Measurements from ENCODE around the gene UBE4A. TPM values are rescaled to one million over a fixed set of nuclear protein-coding genes. Genes with fewer than 3 reads are reported as not detected.
"Not testable (repeated sequence)": the region's sequence is repeated elsewhere in the genome, so short reads cannot be mapped to it uniquely, and the experiment has no call there.

The UBE4A gene
- total RNA-seq, 1 donor from 2014 or later: 44.1 TPM

DNA sequence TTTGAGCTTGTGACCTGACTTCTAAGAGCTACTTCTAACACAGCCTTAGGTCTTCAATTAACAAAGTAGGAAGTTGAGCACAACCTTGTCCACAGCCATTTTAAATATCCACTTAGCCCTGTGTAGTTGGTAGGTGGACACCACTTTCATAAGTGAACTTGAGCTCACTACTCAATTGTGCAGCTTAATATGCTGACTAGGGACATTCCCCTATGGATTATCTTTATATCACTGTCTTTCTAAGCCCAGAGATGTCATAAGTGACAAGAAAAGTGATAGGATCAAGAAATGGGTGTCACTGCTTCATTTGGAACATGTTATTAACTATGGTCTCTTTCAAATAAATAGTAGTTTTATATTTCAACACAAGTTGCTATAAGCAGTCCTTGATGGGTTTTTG lies 38.0 kb downstream of the UBE4A start:
- intact Hi-C loops (cut with micrococcal nuclease): loop anchor here (5.0 kb wide), 2 partner anchors 170 to 175 kb away; partner anchors contain the start of genes ARCN1 and JAML

DNA sequence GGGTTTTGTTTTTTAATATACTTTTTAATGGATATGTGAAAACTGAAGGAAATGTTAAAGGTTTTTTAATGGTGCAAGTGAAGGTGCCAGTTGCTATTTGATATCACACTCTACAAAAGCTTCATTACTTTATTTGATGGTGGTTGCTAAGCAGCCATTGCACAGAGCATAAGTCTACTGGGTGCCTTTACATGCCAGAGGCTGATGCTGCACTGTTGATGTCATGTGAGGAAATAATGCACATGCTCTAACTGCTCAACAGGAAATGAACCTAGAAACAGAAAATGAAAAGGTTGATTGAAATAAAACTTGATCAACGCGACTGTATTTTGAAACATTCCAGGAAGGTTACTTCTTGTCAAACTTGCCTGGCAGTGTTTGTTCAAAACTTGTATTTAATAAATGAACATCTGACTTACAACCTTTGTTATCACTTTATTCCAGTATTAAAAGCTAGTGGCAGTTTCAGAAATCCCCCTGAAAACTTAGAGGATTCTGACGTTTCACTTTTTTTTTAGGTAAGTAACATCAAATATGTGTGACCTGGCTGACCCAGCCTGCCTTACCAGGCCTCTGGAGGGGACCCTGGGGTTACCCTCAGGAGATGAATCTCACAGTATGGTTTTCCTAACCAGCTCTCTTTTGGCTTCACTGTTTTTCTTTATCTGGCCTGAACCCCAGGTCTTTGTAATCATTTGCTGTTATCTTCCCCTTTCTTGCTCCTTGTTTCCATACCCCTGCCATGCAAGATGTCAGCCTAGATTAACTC lies 39.6 kb downstream of the UBE4A start:
- intact Hi-C loops (cut with micrococcal nuclease): loop anchor here (5.0 kb wide), 2 partner anchors 172 to 173 kb away; partner anchors contain the start of genes ARCN1 and JAML

DNA sequence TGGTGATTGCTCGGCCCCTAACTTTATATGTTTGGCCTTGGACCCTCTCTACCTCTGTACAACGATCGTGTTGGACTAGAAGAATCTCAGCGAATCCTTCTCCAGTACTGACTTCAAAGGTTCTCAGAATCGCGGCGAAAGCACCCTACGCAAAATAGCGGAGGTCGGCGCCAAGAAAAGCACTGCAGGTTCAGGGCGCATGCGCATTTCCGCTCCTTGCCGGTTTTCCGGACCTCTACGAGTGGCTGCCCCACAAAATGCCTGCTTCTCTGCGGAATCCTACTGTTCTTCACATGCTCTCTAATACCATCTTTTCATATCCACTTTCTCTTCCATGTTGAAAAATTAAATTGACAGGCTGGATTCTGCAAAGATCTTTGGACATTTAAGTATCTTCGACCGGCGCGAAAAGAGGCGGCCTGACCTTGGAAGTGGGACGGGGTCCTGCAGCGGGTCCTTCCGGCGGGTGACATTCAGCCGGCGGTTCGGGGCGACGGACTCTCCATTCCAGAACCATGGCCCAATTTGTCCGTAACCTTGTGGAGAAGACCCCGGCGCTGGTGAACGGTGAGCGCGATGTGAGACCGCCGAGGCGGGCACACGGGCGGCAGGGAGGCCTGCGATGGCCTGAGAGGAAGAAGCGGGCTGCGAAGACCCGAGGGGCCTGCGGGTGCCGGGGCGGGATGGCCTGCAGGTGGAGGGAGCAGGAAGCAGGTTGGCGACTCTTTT lies 41.9 kb downstream of the UBE4A start, which contains the start of gene ATP5MG:
Gene ATP5MG (plus strand): TSS at position 456 of the 729 bp plus-strand sequence. CDS start 60 bp downstream, at position 516.
- intact Hi-C loops (cut with micrococcal nuclease): loop anchor here (1.0 to 5.0 kb wide), 4 partner anchors 37 to 87 kb away; partner anchors contain the start of genes CD3D, CD3G and UBE4A

DNA sequence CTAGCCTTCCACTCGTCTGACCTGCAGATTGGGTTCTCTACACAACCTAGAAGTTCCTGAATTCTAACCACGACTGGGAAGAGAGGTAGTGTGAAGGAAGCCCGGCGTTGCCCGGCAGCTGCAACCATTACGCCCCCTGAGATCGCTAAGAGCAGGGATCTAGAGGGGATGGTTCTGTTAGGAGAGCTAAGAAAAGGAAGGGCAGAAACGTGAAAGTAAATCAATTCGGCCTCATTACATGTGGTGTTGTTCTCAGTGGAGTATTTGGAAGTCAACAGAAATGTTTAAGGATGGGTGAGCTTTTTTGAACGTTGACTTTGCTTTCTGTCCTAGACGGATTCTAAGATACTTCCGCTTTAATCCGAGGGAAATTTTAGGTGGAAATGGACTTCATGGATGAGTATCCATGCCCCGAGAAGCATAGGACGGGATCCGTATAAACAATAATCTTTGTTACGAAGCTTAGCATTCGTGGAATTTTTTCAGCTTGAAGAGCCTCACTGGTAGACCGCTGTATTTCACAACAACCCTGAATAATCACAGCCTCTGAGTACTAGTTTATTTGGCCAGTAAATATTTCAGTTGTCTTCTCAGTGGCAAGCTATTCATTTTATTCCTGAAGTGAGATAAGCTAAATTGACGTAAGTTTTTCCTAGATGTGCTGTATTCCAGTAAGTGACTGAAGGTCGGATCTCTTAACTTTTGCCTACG lies 42.6 kb downstream of the UBE4A start:
- intact Hi-C loops (cut with micrococcal nuclease): loop anchor here (1.0 to 5.0 kb wide), 4 partner anchors 36 to 86 kb away; partner anchors contain the start of genes CD3D, CD3G and UBE4A

DNA sequence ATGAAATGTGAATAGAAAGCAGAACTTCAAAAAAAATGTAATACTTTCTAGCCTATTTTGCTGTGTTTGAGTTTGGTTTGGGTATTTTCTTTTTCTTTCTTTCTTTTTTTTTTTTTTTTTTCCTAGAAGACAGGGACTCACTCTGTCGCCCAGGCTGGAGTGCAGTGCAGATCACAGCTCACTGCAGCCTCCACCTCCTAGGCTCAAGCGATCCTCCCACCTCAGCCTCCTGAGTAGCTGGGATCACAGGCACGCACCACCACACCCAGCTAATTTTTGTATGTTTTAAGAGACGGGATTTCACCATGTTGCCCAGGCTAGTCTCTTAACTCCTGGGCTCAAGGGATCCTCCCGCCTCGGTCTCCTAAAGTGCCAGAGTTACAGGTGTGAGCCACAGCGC lies 43.2 kb downstream of the UBE4A start:
- intact Hi-C loops (cut with micrococcal nuclease): loop anchor here (5.0 kb wide), 1 partner anchor 60 kb away; the partner anchor contains the start of genes CD3D and CD3G

DNA sequence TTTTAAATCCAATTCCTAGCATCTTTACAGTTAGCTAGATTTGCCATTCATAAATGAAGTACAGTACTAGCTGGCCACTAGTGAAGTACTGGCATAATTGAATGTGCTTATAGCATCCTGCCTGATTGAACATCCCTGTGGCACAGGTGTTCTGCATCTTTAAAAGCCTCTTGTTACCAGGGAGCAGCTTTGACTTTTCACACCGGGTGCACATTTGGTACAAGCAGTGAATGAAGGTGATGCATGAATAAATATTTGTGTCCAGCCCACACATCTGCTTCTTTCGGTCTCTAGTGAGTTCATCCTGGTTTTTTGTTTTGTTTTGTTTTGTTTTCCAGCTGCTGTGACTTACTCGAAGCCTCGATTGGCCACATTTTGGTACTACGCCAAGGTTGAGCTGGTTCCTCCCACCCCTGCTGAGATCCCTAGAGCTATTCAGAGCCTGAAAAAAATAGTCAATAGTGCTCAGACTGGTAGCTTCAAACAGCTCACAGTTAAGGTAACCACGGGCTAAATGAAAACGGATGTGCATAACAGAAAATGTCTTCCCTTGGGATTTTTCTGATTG lies 47.3 kb downstream of the UBE4A start:
- intact Hi-C loops (cut with micrococcal nuclease): no loop called here

DNA sequence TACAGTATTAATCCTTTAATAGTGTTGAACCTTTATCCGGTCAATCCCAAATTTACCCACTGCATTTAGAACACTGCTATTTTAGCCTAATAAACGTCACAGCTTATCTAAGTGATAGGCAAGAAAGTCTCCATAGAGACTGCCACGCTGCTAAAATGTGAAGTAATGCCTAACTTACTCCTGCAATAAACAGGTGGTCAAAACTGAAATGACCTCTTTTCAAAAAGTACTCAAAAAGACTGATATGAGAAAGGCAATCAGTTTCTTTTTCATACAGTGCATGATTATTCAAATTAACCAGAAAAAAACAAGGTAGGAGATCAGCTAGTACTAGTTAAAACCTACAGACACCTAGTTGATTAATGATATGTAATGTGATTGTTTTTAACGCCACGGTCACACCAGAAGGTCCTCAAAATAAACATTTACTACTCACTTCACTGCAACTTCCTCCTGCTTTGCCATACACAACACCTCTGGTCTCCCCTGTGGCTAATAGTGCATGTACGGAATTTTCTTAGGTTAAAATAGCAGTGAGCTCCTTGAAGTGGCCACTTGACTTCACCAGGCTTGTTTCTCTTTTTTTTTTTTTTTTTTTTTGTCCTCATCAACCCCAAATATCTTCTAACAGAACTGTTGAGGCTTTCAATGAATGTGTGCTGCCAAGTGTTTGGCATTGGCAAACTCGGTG lies 50.8 kb downstream of the UBE4A start:
- intact Hi-C loops (cut with micrococcal nuclease): no loop called here

DNA sequence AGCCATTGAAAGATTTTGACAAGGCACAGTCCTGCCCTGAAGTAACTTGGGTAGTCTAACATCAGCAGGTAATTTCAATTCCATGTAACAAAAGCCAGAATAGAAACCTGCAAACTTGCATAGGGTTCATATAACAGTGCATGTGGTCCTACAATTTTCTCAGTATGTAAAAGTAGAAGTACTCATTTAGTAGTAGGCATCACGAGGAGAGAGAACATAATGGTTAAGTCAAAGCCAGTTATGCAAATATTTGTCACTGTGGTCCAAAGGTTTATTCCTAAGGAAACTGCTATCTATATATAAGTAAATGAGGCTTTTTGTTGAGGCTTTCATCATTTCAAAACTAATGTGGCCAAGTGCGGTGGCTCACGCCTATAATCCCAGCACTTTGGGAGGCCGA lies 52.1 kb downstream of the UBE4A start:
- intact Hi-C loops (cut with micrococcal nuclease): no loop called here

DNA sequence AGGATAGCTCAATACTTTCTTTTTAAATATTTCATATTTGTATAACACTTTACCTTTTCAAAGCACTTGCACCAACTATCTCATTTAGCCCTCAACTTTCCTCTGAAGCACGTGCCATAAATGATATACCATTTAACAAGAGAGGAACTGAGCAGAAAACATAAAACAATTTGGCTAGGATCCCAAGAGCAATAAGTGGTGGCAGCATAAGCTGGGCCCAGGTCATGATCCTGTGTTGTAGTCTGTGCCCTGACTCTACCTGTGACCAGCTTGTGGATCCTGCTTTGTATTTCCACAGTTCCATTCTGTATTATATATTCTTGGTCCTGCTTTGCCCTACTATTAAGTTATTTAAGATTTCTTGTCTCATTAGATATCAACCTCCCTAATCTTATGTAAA lies 53.5 kb downstream of the UBE4A start:
- intact Hi-C loops (cut with micrococcal nuclease): no loop called here

DNA sequence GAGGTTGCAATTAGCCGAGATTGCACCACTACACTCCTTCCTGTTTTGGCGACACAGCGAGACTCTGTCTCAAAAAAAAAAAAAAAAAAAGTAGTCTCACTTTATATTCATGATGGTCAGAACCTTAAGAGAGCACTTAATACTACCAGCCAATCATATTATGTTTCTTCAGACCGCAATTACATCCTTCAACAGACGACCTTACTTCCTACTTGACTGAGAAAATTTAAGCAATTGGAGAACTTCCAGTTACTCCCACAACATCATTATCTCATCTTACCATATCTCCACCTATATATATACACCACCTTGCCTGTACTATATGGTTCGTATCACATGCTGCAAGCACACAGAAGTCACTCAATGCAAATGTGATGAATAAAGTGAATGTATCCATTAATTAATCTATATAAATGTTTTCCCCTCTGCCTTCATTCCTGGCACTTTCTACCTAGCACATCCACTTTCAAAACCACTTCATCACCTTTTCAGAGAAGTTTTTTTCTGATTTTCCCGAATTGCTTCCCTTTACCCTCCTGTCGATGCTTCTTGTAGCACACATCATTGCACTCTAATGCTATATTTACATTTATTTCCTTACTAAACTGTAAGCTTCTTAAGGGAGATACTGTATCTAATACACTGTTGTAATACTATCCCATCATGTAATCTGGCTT lies 55.8 kb downstream of the UBE4A start:
- intact Hi-C loops (cut with micrococcal nuclease): loop anchor here (1.0 kb wide), 1 partner anchor 10 kb away; no protein-coding TSS in a partner anchor

DNA sequence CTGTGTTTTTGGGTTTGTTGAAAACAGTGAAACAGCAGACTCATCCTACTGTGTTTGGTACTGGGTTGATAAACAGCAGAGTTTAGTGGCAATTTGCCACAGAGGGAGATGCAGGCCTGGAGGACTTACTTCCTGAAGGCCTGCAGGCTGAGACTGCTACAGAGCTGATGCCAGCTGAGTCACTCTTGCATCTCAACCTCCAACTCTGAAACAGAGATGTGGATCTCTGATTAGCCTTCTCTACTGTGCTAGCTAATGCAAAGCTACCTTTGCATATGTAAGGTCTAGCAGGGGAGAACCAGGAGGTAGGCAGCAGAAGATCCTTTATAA lies 56.3 kb downstream of the UBE4A start:
- intact Hi-C loops (cut with micrococcal nuclease): loop anchor here (1.0 kb wide), 1 partner anchor 10 kb away; no protein-coding TSS in a partner anchor

DNA sequence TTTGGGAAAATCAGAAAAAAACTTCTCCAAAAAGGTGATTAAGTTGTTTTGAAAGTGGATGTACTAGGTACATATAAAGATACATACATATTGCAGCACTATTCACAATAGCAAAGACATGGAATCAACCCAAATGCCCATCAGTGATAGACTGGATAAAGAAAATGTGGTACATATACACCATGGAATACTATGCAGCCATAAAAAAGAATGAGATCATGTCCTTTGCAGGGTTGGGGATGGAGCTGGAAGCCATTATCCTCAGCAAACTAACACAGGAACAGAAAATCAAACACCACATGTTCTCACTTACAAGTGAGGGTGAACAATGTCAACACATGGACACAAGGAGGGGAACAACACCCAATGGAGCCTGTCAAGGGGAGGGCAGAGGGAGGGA lies 57.5 kb downstream of the UBE4A start:
- intact Hi-C loops (cut with micrococcal nuclease): not testable (repeated sequence)

DNA sequence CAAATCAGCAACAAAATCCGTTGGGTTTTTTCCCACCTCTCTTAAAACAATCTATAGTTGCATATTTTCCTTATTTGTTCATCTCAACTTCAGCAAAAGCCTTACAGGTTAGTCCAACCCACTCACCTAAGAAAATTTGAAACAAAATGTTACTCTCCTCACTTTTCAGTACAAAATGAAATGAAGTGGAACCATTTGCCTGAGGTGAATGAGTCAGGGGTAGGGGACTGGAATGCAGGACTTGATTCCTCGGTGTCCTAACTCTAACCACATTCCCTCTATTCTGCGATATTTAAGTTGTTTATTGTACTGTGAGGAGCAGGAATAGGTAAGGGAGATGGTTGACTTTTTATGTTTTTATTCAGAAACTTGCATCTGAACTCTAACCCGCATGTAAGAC lies 58.4 kb downstream of the UBE4A start:
- intact Hi-C loops (cut with micrococcal nuclease): no loop called here

DNA sequence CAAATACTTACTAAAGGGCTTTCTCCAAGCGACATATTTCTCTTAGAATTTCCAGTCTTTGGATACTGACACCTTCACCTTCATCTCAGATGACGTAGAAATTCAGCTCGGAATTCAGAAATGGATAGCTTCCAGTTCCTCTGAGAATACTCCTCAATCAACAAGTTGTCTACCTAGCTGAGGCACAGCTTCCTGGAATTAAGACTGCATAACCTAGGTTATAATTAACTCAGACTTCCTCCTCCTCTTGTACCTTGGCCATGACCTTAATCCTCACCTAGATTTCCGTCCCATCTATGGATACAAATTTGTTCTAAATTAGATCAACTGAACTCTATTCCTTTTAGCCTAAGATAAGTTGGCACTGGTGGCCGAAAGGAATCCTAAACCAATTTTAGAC lies 59.4 kb downstream of the UBE4A start:
- intact Hi-C loops (cut with micrococcal nuclease): no loop called here

DNA sequence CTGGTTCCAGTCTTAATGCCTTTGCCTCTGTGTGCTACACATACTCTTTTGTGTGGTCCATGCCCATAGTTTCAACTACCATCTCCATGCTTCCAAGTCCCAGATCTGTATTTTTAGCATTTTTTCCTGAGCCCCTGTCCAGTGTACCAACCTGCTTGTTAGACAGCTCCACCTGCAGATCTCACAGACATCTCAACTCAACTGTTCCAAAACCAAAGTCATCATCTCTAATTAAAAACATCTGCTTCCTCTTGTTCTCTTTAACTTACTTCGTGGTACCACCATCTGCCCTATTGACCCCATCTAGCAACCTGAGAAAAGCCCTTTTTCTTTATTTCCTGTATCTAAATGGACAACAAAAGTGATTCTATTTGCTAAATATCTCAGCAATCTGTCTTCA lies 68.3 kb downstream of the UBE4A start:
- intact Hi-C loops (cut with micrococcal nuclease): no loop called here

DNA sequence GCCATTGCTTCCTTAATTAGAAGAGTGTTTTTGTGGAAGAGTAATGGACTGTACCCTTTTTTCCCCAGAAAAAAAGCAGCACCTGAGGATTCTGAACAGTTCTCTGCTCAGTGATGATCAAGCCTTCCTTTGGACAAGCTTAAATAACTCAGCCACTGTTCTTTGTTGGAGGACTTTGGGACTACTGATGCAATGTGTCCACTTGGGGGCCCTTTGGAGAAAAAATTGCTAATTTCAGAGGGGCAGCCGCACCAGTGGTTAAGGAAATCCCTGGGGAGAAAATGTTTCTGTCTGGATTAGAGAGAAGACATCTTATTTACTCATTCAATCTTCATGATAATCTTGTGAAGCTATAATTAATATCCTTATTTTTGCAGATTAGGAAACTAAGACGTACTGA lies 71.6 kb downstream of the UBE4A start:
- intact Hi-C loops (cut with micrococcal nuclease): loop anchor here (10.0 kb wide), 1 partner anchor 664 kb away; a partner anchor contains a TSS

DNA sequence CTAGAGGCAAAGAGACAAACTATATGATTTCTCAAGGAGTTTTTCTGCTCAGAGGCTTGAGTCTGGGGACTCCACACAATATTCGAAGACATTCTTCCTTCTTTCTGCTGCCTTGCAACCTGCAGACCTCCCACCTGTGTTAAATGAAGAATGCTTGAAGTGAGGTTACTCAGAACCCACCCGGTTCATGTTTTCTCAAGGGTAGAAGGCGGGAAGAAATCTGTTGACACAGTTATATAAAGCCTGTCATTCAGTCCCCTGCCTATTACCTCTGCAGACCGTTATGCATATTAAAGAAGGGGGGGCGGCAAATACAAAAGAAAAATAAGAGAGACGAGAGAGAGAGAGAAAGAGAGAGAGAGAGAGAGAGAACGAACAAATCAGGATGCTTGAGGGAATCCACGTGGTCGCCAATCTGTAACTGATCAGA lies 74.7 kb downstream of the UBE4A start:
- intact Hi-C loops (cut with micrococcal nuclease): loop anchor here (10.0 kb wide), 1 partner anchor 661 kb away; a partner anchor contains a TSS

DNA sequence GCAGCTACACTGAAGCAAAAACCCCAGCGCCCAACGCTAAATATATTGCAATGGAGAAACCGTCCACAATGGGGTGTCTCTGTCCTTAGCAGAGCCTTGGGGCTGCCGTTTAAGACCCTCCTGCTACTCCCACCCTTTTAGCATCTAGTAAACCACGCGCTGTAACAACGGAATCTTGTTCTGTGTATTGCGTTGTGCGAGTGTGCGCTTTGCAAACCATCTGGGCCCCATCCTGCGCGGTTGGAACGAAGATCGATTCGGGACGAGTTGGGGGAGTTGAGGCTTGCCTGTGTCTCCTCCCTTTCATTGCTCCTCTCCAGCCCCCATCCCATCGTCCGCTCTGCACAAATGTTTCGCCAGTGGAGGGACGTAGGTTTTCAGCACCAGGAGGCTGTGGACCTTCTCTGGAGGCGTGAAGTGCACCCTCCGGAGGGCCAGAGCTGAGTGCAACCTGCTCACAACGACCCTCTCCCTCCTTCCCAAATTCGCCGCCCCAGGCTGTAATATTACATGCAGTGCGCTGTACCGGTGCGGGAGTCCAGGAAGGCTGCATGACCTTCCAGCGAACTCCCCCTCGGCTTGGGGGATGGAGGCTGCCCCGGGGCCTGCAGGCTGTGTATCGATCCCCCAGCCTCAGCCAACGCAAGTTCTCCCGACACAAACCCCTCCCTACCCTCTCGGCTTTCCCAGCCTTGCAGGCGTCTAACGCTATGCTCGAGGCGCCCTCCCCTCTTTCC lies 75.3 kb downstream of the UBE4A start:
- intact Hi-C loops (cut with micrococcal nuclease): loop anchor here (5.0 to 10.0 kb wide), 3 partner anchors 138 to 660 kb away; partner anchors contain the start of genes ARCN1 and BCL9L

Data from T-helper 2 cell treated with Interferon-gamma antibody and Interleukin-4, amounts not matched to agents 100 ng/mL and 5 ng/mL, for 36 hours (primary cell).